H1 (cell line): ENCODE results near the gene GRM8. TPM values are rescaled to one million over a fixed set of nuclear protein-coding genes. Genes with fewer than 3 reads are reported as not detected.

ENCODE experiments used
- CTCF ChIA-PET: fragments of 300-600 bp; sonication (Branson Sonifier 250); formaldehyde crosslinking; loops from one replicate; lab custom pipeline; 2021; ENCODE audit not compliant: partially characterized antibody; lab: Charles Lee
- POLR2A ChIA-PET: fragments of 300-600 bp; sonication (Branson Sonifier 250); formaldehyde crosslinking; loops from one replicate; lab custom pipeline; 2021; ENCODE audit warnings: inconsistent platforms; ENCODE audit not compliant: partially characterized antibody; lab: Charles Lee
- DNase-seq, 2 experiments: peaks; one replicate each; pipeline versions ENCODE4 v3.0.0 to v3.0.0-alpha.2; 2010 to 2022; ENCODE audit warnings: low spot score in 2 of 2, low read depth in 1 of 2, mixed read lengths in 1 of 2
- FAIRE-seq: peaks from 2 replicates; lab custom pipeline; 2011; peaks lifted over from hg19 to GRCh38; lab: Jason Lieb, UNC
- H2AFZ ChIP-seq: 2 replicates; pipeline ENCODE4 v1.8.1; 2012; ENCODE audit warnings: low read length, inconsistent platforms
- H2AK5ac ChIP-seq: 2 replicates; pipeline ENCODE4 v1.6.1; 2013; ENCODE audit warnings: low read depth, low read length
- H2BK120ac ChIP-seq: replicated peaks from 2 replicates; pipeline ENCODE3; 2013; ENCODE audit warnings: low read depth, low read length, inconsistent platforms
- H2BK12ac ChIP-seq: 2 replicates; pipeline ENCODE4 v1.6.1; 2013; ENCODE audit warnings: low read depth, low read length
- H2BK15ac ChIP-seq: 2 replicates; pipeline ENCODE4 v1.6.1; 2013; ENCODE audit warnings: low read length
- H2BK20ac ChIP-seq: 2 replicates; pipeline ENCODE4 v1.6.1; 2013; ENCODE audit warnings: low read length
- H2BK5ac ChIP-seq: 2 replicates; pipeline ENCODE4 v1.6.1; 2013; ENCODE audit warnings: low read depth, low read length
- H3K14ac ChIP-seq: 2 replicates; pipeline ENCODE4 v1.6.1; 2013; ENCODE audit warnings: inconsistent platforms; ENCODE audit not compliant: insufficient read length
- H3K18ac ChIP-seq: 2 replicates; pipeline ENCODE4 v1.6.1; 2013; ENCODE audit warnings: low read length; ENCODE audit errors: extremely low read depth
- H3K23ac ChIP-seq: 2 replicates; pipeline ENCODE4 v1.6.1; 2013; ENCODE audit warnings: inconsistent platforms; ENCODE audit not compliant: insufficient read length
- H3K23me2 ChIP-seq: 2 replicates; pipeline ENCODE4 v1.6.1; 2013; ENCODE audit warnings: low read depth, low read length
- H3K27ac ChIP-seq: 2 replicates; pipeline ENCODE4 v1.6.1; 2011; ENCODE audit warnings: low read depth, low read length, inconsistent platforms
- H3K27me3 ChIP-seq, 4 experiments: replicated peaks in 1 of 4; 1 replicate in 1 of 4; 2 replicates in 3 of 4; pipeline versions ENCODE4 v1.6.1 to v1.8.1; 2011 to 2013; ENCODE audit warnings: low read length in 3 of 4, mild to moderate bottlenecking in 3 of 4, inconsistent platforms in 2 of 4, mixed read lengths in 2 of 4, moderate library complexity in 1 of 4; ENCODE audit not compliant: control insufficient read depth in 3 of 4, insufficient read depth in 3 of 4; ENCODE audit errors: extremely low read depth in 1 of 4
- H3K36me3 ChIP-seq, 4 experiments: 2 replicates each; pipeline versions ENCODE4 v1.6.1 to v1.8.1; 2011 to 2013; ENCODE audit warnings: mild to moderate bottlenecking in 4 of 4, low read length in 3 of 4, moderate library complexity in 2 of 4, control low read depth in 1 of 4, inconsistent platforms in 1 of 4; ENCODE audit not compliant: insufficient read depth in 4 of 4, control insufficient read depth in 2 of 4
- H3K4ac ChIP-seq: replicated peaks from 2 replicates; pipeline ENCODE3; 2013; ENCODE audit warnings: low read length, low read depth, mixed read lengths, inconsistent platforms; ENCODE audit not compliant: insufficient read length
- H3K4me1 ChIP-seq, 4 experiments: replicated peaks in 1 of 4; 1 replicate in 1 of 4; 2 replicates in 3 of 4; pipeline versions ENCODE4 v1.6.1 to v1.8.1; 2011 to 2013; ENCODE audit warnings: low read length in 3 of 4, inconsistent platforms in 2 of 4, mixed read lengths in 1 of 4; ENCODE audit not compliant: insufficient read depth in 4 of 4, control insufficient read depth in 3 of 4
- H3K4me2 ChIP-seq, 2 experiments: 2 replicates each; pipeline versions ENCODE4 v1.6.1 to v1.8.1; 2011 to 2013; ENCODE audit warnings: low read depth in 2 of 2, low read length in 2 of 2, control low read depth in 1 of 2, inconsistent platforms in 1 of 2, mild to moderate bottlenecking in 1 of 2; ENCODE audit not compliant: insufficient read depth in 1 of 2
- H3K4me3 ChIP-seq, 4 experiments: fragments of 200-600, 300-600 bp in 1 of 4; sonication (generic), shearing (Covaris generic), sonication (Bioruptor Twin) in 1 of 4; 2 replicates each; pipeline versions ENCODE4 v1.5.1 to v1.8.1; 2011 to 2016; ENCODE audit warnings: low read length in 4 of 4, low read depth in 3 of 4, control low read depth in 2 of 4, inconsistent platforms in 2 of 4, mild to moderate bottlenecking in 2 of 4, mixed read lengths in 1 of 4, moderate library complexity in 1 of 4; ENCODE audit not compliant: insufficient read depth in 2 of 4; ENCODE audit errors: extremely low read depth in 1 of 4
- H3K56ac ChIP-seq: replicated peaks from 2 replicates; pipeline ENCODE3; 2013; ENCODE audit warnings: low read depth, mild to moderate bottlenecking, mixed read lengths, low read length, inconsistent platforms; ENCODE audit not compliant: insufficient read length
- H3K79me1 ChIP-seq: 2 replicates; pipeline ENCODE4 v1.6.1; 2013; ENCODE audit warnings: low read depth, low read length, control low read depth
- H3K79me2 ChIP-seq, 2 experiments: 2 replicates each; pipeline versions ENCODE4 v1.6.1 to v1.8.1; 2012 to 2013; ENCODE audit warnings: low read length in 2 of 2, mild to moderate bottlenecking in 2 of 2, inconsistent platforms in 1 of 2; ENCODE audit not compliant: insufficient read depth in 2 of 2, control insufficient read depth in 1 of 2
- H3K9ac ChIP-seq, 4 experiments: replicated peaks in 1 of 4; 1 replicate in 1 of 4; 2 replicates in 3 of 4; pipeline versions ENCODE4 v1.6.1 to v1.8.1; 2011 to 2013; ENCODE audit warnings: low read depth in 3 of 4, low read length in 3 of 4, control low read depth in 2 of 4, mild to moderate bottlenecking in 2 of 4, moderate library complexity in 2 of 4, inconsistent platforms in 1 of 4; ENCODE audit errors: extremely low read depth in 1 of 4
- H3K9me3 ChIP-seq, 2 experiments: 2 replicates each; pipeline versions ENCODE4 v1.6.1 to v1.8.1; 2012 to 2013; ENCODE audit warnings: mild to moderate bottlenecking in 2 of 2, moderate library complexity in 2 of 2, control low read depth in 1 of 2, inconsistent platforms in 1 of 2, low read depth in 1 of 2, low read length in 1 of 2, mixed read lengths in 1 of 2; ENCODE audit not compliant: insufficient read depth in 2 of 2
- H4K20me1 ChIP-seq, 2 experiments: replicated peaks in 1 of 2; 2 replicates each; pipeline versions ENCODE3 to v1.8.1; 2011 to 2013; ENCODE audit warnings: inconsistent platforms in 2 of 2, low read length in 2 of 2, mild to moderate bottlenecking in 1 of 2; ENCODE audit not compliant: insufficient read depth in 2 of 2, control insufficient read depth in 1 of 2
- H4K5ac ChIP-seq: 2 replicates; pipeline ENCODE4 v1.6.1; 2013; ENCODE audit warnings: low read length, low read depth, mixed read lengths, inconsistent platforms; ENCODE audit not compliant: insufficient read length
- H4K8ac ChIP-seq: 2 replicates; pipeline ENCODE4 v1.8.0; 2013; ENCODE audit warnings: mild to moderate bottlenecking, moderate library complexity, low read length, inconsistent platforms; ENCODE audit not compliant: insufficient read depth; ENCODE audit errors: extremely low read depth
- H4K91ac ChIP-seq: replicated peaks from 2 replicates; pipeline ENCODE3; 2013; ENCODE audit warnings: low read length, mixed read lengths, inconsistent platforms; ENCODE audit not compliant: insufficient read length
- CBX5 ChIP-seq: fragments of 300-800, 300-1000 bp; sonication (generic); IDR thresholded peaks from 2 replicates; pipeline ENCODE4 v1.7.1; 2016; ENCODE audit warnings: antibody characterized with exemption, low read length, low read depth
- GABPA ChIP-seq: IDR thresholded peaks from 2 replicates; pipeline ENCODE4 v1.6.1; 2011; ENCODE audit warnings: mild to moderate bottlenecking, low read length, moderate library complexity, borderline replicate concordance; ENCODE audit not compliant: insufficient read depth
- JUND ChIP-seq: IDR thresholded peaks from 2 replicates; pipeline ENCODE4 v1.6.1; 2011; ENCODE audit warnings: mild to moderate bottlenecking, improper control_type of control experiment, low read length
- MAFK ChIP-seq: IDR thresholded peaks from 2 replicates; pipeline ENCODE4 v1.6.1; 2012; ENCODE audit warnings: low read depth, mild to moderate bottlenecking, improper control_type of control experiment, low read length
- WGBS, 2 experiments: shearing (Covaris generic) in 1 of 2; methylation state at CpG; one replicate each; pipeline versions ENCODE4 v1.1.6 to v1.1.7; 2013 to 2015; ENCODE audit warnings: low lambda C conversion rate in 2 of 2, mixed read lengths in 2 of 2, inconsistent platforms in 1 of 2, low coverage in 1 of 2, missing lambda C conversion rate in 1 of 2; ENCODE audit not compliant: insufficient replicate concordance in 2 of 2, insufficient coverage in 1 of 2, insufficient read length in 1 of 2; ENCODE audit errors: extremely low coverage in 1 of 2, missing lambda C conversion rate in 1 of 2; 5-methylcytosine and 5-hydroxymethylcytosine counted together
- polyA plus RNA-seq, 7 experiments: library from polyadenylated mRNA; depleted of rRNA in 3 of 7; stranded (reverse) in 5 of 7; unstranded in 2 of 7; fragments of >200 nt in 5 of 7; fragments of 200-250 nt in 2 of 7; gene quantifications; 1 replicate in 5 of 7; 2 replicates in 1 of 7; 4 replicates in 1 of 7; pipeline versions ENCODE4 v1.2.1 to v1.2.3, GENCODE V29; 2011 to 2013; ENCODE audit warnings: missing spikeins in 2 of 7, mixed read lengths in 2 of 7
- total RNA-seq: library from RNA; stranded (reverse); fragmentation: NEBNext Ultra II Directional; extraction: Animal tissue kit (Norgen Biotek cat#: 25700); gene quantifications from 2 replicates; pipeline ENCODE4 v1.2.1, GENCODE V29; 2021

Gene GRM8
- total and polyA plus RNA-seq, 2 of the 8 experiments (the other 6 are each of a cell fraction or from before 2014, with no cell fraction given): 2.6 to 2.8 TPM

- no peak overlapping the region for H3K18ac ChIP-seq
- no peak for TF ChIP-seq JUND
- TF ChIP-seq MAFK: no peak
- no peak for TF ChIP-seq GABPA
- TF ChIP-seq CBX5: no peak
- TF ChIP-seq, all 59 proteins: peak for 0
- WGBS, 2 experiments: 91% methylated on average over 2 of the region's 2 CpGs; no CpG with 5 or more reads in 1 of the 2 experiments
- H3K79me1 ChIP-seq: no peaks in the 10 kb centered on the region
- H2BK120ac ChIP-seq: no peak overlapping the region
- no peak overlapping the region for H3K56ac ChIP-seq
- no peak overlapping the region for H4K91ac ChIP-seq
- CTCF ChIA-PET: interaction anchor here (1.2 kb wide), 1 partner anchor 12 kb away, joined by 5 read pairs; no protein-coding TSS in a partner anchor
- H3K14ac ChIP-seq: no peak overlapping the region
- H3K4ac ChIP-seq: no peak overlapping the region
- no peaks in the 10 kb centered on the region for H3K23me2 ChIP-seq
- no peak overlapping the region for H2BK15ac ChIP-seq
- FAIRE-seq (no peak), DNase-seq (no peak)
- no peak overlapping the region for H2BK5ac ChIP-seq
- no peak overlapping the region for H2AK5ac ChIP-seq
- no peak overlapping the region for H3K27ac ChIP-seq
- no peak overlapping the region for H3K4me3 ChIP-seq
- H2BK12ac ChIP-seq: no peak overlapping the region
- no peak overlapping the region for H2BK20ac ChIP-seq
- H2AFZ ChIP-seq: no peak overlapping the region
- POLR2A ChIA-PET: no interaction called here
- H3K4me1 ChIP-seq: peaks cover 0 to 7% (median 0%) of the 10 kb centered on the region in 4 experiments; a peak in 2 of 7 replicates
- no peaks in the 10 kb centered on the region for H3K79me2 ChIP-seq
- H3K23ac ChIP-seq: no peak overlapping the region
- no peak overlapping the region for H3K9ac ChIP-seq
- H4K8ac ChIP-seq: no peak overlapping the region
- H3K4me2 ChIP-seq: no peak overlapping the region
- no peaks in the 10 kb centered on the region for H3K36me3 ChIP-seq
- H4K5ac ChIP-seq: no peak overlapping the region
- H4K20me1 ChIP-seq: no peaks in the 10 kb centered on the region
- H3K9me3 ChIP-seq: no peaks in the 10 kb centered on the region
- H3K27me3 ChIP-seq: no peaks in the 10 kb centered on the region
Measured at GRCh38 chr7:127119517-127119916, 133.2 kb downstream of the GRM8 start.
